Gastroesophageal sphincter (tissue), 4 donors: ENCODE data around the gene TPI1. TPM values are rescaled to one million over a fixed set of nuclear protein-coding genes. Genes with fewer than 3 reads are reported as not detected.
A peak's percentile ranks its signal among the peaks of the same experiment; 100 is the strongest.

Experiments
- ATAC-seq: fragments of 150-250 bp; one replicate; pipeline ENCODE4 v1.9.1; 2016; ENCODE audit warnings: mild to moderate bottlenecking, moderate library complexity
- H3K27ac ChIP-seq, 4 donors: fragments of 200-600 bp; sonication (generic) in 3 of 4; 1 replicate in 3 of 4; 2 replicates in 1 of 4; pipeline ENCODE4 v1.5.1; 2016 to 2019
- H3K27me3 ChIP-seq: fragments of 200-600 bp; sonication (generic); one replicate; pipeline ENCODE4 v1.5.1; 2019
- H3K36me3 ChIP-seq, 2 donors: fragments of 200-600 bp; sonication (generic); one replicate each; pipeline ENCODE4 v1.5.1; 2019; ENCODE audit warnings: control low read depth in 1 of 2
- H3K4me1 ChIP-seq, 3 donors: fragments of 200-600 bp; sonication (generic); 1 replicate in 2 of 3; 2 replicates in 1 of 3; pipeline ENCODE4 v1.5.1; 2016 to 2019; ENCODE audit warnings: control low read depth in 2 of 3
- H3K4me3 ChIP-seq, 2 donors: fragments of 200-600 bp; sonication (generic); one replicate each; pipeline ENCODE4 v1.5.1; 2019; ENCODE audit warnings: mild to moderate bottlenecking in 1 of 2, moderate library complexity in 1 of 2
- H3K9me3 ChIP-seq, 3 donors: fragments of 200-600 bp; sonication (generic); one replicate each; pipeline ENCODE4 v1.5.1; 2017 to 2019; ENCODE audit warnings: control low read depth in 2 of 3
- EP300 ChIP-seq: sonication (generic); formaldehyde crosslinking; IDR thresholded peaks from one replicate; pipeline ENCODE4 v1.6.1; 2017; ENCODE audit warnings: antibody characterized with exemption, mild to moderate bottlenecking
- POLR2A ChIP-seq, 2 donors: fragments of 450-650 bp; IDR thresholded peaks; one replicate each; pipeline ENCODE4 v1.6.1; 2017; ENCODE audit warnings: antibody characterized with exemption in 2 of 2, mild to moderate bottlenecking in 2 of 2, moderate library complexity in 1 of 2
- POLR2AphosphoS5 ChIP-seq: sonication (generic); formaldehyde crosslinking; IDR thresholded peaks from one replicate; pipeline ENCODE4 v1.6.1; 2017; ENCODE audit warnings: antibody characterized with exemption
- WGBS, 2 donors: methylation state at CpG; one replicate each; pipeline ENCODE4 v1.1.5; 2018; ENCODE audit warnings: low coverage in 1 of 2; 5-methylcytosine and 5-hydroxymethylcytosine counted together
- total RNA-seq, 4 donors: library from RNA; depleted of rRNA; stranded (reverse); fragments of >200 nt; gene quantifications; one replicate each; pipeline ENCODE4 v1.1.0, GENCODE V29; 2016
- TF ChIP-seq, protein P1 (sequence below), 4 experiments: fragments of 200-600 bp in 2 of 4; fragments of 450-650 bp in 2 of 4; sonication (generic) in 1 of 4; IDR thresholded peaks; one replicate each; pipeline ENCODE4 v1.5.1; 2017 to 2019; ENCODE audit warnings: antibody characterized with exemption in 4 of 4, mild to moderate bottlenecking in 2 of 4, moderate library complexity in 2 of 4

TPI1 gene
- total RNA-seq, 4 donors from 2014 or later = 324 to 473 (median 392) TPM

- Histone ChIP-seq H3K4me3 (no peak overlapping the region), H3K36me3 (peaks cover 0 to 37% of the 10 kb centered on the region in 2 donors)
Measured at GRCh38 chr12:6849427-6849826, 17.9 kb upstream of the TPI1 start.

GRCh38 chr12:6849976-6850560 lies 17.3 kb upstream of the TPI1 start:
- H3K4me1 ChIP-seq = peaks cover 0 to 32% (median 10%) of the 10 kb centered on the region in 3 donors
- no peaks in the 10 kb centered on the region for H3K9me3 ChIP-seq
- TF ChIP-seq POLR2AphosphoS5 (no peak), EP300 (no peak), POLR2A (IDR thresholded peaks at IDR 0.05) (no peak)
- TF ChIP-seq, protein P1, sequence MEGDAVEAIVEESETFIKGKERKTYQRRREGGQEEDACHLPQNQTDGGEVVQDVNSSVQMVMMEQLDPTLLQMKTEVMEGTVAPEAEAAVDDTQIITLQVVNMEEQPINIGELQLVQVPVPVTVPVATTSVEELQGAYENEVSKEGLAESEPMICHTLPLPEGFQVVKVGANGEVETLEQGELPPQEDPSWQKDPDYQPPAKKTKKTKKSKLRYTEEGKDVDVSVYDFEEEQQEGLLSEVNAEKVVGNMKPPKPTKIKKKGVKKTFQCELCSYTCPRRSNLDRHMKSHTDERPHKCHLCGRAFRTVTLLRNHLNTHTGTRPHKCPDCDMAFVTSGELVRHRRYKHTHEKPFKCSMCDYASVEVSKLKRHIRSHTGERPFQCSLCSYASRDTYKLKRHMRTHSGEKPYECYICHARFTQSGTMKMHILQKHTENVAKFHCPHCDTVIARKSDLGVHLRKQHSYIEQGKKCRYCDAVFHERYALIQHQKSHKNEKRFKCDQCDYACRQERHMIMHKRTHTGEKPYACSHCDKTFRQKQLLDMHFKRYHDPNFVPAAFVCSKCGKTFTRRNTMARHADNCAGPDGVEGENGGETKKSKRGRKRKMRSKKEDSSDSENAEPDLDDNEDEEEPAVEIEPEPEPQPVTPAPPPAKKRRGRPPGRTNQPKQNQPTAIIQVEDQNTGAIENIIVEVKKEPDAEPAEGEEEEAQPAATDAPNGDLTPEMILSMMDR (IDR thresholded peaks at IDR 0.05) = no peak
- WGBS, 2 donors = 42 to 66% methylated on average over 3 of the region's 10 CpGs
- no peak for ATAC-seq
- H3K27me3 ChIP-seq = no peaks in the 10 kb centered on the region
- H3K27ac ChIP-seq = no peak overlapping the region
- H3K4me3 ChIP-seq = no peak overlapping the region
- H3K36me3 ChIP-seq = peaks cover 0 to 31% of the 10 kb centered on the region in 2 donors

More at GRCh38 chr12:6849427-6849826, 17.9 kb upstream of the TPI1 start:
- no peaks in the 10 kb centered on the region for H3K27me3 ChIP-seq
- 90 to 100% methylated on average over 1 to 2 of the region's 2 CpGs for WGBS, 2 donors
- TF ChIP-seq POLR2AphosphoS5 = no peak
- TF ChIP-seq, protein P1 (IDR thresholded peaks at IDR 0.05) = no peak
- TF ChIP-seq POLR2A (IDR thresholded peaks at IDR 0.05) = no peak
- no peaks in the 10 kb centered on the region for H3K9me3 ChIP-seq
- no peak overlapping the region for H3K27ac ChIP-seq
- ATAC-seq = no peak
- H3K4me1 ChIP-seq = peaks cover 0 to 26% (median 10%) of the 10 kb centered on the region in 3 donors

DNA sequence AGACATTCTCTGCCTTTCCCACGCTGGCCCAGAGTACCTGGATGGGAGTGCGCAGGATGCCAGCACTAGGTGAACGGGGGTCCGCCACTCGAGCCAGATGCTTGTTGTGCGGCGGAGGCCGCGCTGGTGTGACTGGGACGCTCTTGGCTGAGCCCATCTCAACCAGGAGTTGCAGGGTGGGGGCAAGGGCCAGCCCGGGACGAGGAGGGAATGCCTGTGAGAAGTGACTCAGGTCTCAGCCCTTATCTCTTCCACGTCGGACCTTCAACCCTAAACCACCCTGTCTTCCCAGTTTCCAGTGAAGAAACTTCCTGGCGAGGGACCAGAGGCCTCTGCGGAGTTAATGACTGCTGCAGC lies 16.6 kb upstream of the TPI1 start:
- H3K27me3 ChIP-seq = no peaks in the 10 kb centered on the region
- WGBS, 2 donors = 11% methylated on average over 4 of the region's 16 CpGs; no CpG with 5 or more reads in 1 of the 2 donors

GRCh38 chr12:6851153-6851920 lies 16.0 kb upstream of the TPI1 start, which contains the start of gene CDCA3:
Gene CDCA3 (minus strand): TSS chr12:6851286. CDS start chr12:6850952, 334 bp downstream.
- peak within 1 kb of the TSS; percentile 87 to 98 (median 95) for H3K27ac ChIP-seq
- peak; percentile 71 for ATAC-seq
- TF ChIP-seq, protein P1 (IDR thresholded peaks at IDR 0.05) = peak in 1 of 4 experiments; percentile 8
- TF ChIP-seq EP300 = no peak
- peak; percentile 52 to 83 for TF ChIP-seq POLR2A (IDR thresholded peaks at IDR 0.05)
- TF ChIP-seq POLR2AphosphoS5 = peak; percentile 88
- no peaks in the 10 kb centered on the region for H3K27me3 ChIP-seq
- H3K36me3 ChIP-seq = peaks cover 0 to 31% of the 10 kb centered on the region in 2 donors
- 1 to 2% methylated on average over 6 to 19 of the region's 37 CpGs for WGBS, 2 donors
- H3K4me1 ChIP-seq = peaks cover 0 to 34% (median 10%) of the 10 kb centered on the region in 3 donors
- no peaks in the 10 kb centered on the region for H3K9me3 ChIP-seq
- peak within 1 kb of the TSS; percentile 37 to 76 for H3K4me3 ChIP-seq

More for the DNA sequence above, 16.6 kb upstream of the TPI1 start:
- ATAC-seq = no peak
- Histone ChIP-seq H3K9me3 (no peaks in the 10 kb centered on the region), H3K4me1 (peaks cover 0 to 34% (median 10%) of the 10 kb centered on the region in 3 donors), H3K4me3 (peak overlapping the region in 1 of 2 donors; percentile 76), H3K36me3 (peaks cover 0 to 31% of the 10 kb centered on the region in 2 donors), H3K27ac (peak overlapping the region in 3 of 4 donors; percentile 5 to 98 (median 87))
- TF ChIP-seq EP300 (no peak), POLR2AphosphoS5 (no peak), POLR2A (IDR thresholded peaks at IDR 0.05) (no peak)
- TF ChIP-seq, protein P1 (IDR thresholded peaks at IDR 0.05) = no peak
